Activated CD8-positive, alpha-beta T cell treated with anti-CD3 and anti-CD28 coated beads for 36 hours (primary cell): ENCODE measurements around the gene NFIA. TPM values are rescaled to one million over a fixed set of nuclear protein-coding genes. Genes with fewer than 3 reads are reported as not detected.

Source experiments
- ATAC-seq: fragments of 200-7000 bp; cut with Tn5 transposase; one replicate; pipeline ENCODE4 v1.10.0; 2021; ENCODE audit warnings: mild to moderate bottlenecking, moderate library complexity
- CTCF ChIA-PET: fragments of 350-600 bp; sonication (Branson Sonifier 250); formaldehyde crosslinking; loops from one replicate; lab custom pipeline; 2021; ENCODE audit warnings: antibody characterized with exemption; lab: Charles Lee
- POLR2A ChIA-PET: fragments of 350-600 bp; sonication (Branson Sonifier 250); formaldehyde crosslinking; loops from one replicate; lab custom pipeline; 2021; ENCODE audit warnings: antibody characterized with exemption; lab: Charles Lee
- DNase-seq: peaks from one replicate; pipeline ENCODE4 v3.0.0-alpha.2; 2020
- H3K27ac Mint-ChIP-seq: one replicate; pipeline ENCODE4 v1.8.0; 2021; ENCODE audit warnings: mild to moderate bottlenecking, mixed read lengths
- H3K27me3 Mint-ChIP-seq: one replicate; pipeline ENCODE4 v1.8.0; 2021; ENCODE audit warnings: mixed read lengths
- H3K36me3 Mint-ChIP-seq: one replicate; pipeline ENCODE4 v1.8.0; 2021; ENCODE audit warnings: low read depth, mixed read lengths
- H3K4me1 Mint-ChIP-seq: one replicate; pipeline ENCODE4 v1.8.0; 2021; ENCODE audit warnings: low read depth, mixed read lengths
- H3K4me3 Mint-ChIP-seq: one replicate; pipeline ENCODE4 v1.8.0; 2021; ENCODE audit warnings: mild to moderate bottlenecking, moderate library complexity, mixed read lengths
- H3K9me3 Mint-ChIP-seq: one replicate; pipeline ENCODE4 v1.8.0; 2021; ENCODE audit warnings: mixed read lengths
- intact Hi-C: fragments of 100-400 bp; cut with micrococcal nuclease; formaldehyde crosslinking; loops from one replicate; pipeline ENCODE4 v1.10.0; 2022
- total RNA-seq, 2 experiments: library from RNA; stranded (reverse); gene quantifications; one replicate each; pipeline ENCODE4 v1.2.3, GENCODE V29; 2021
- TF ChIP-seq, protein P1 (sequence below): fragments of 200-600 bp; IDR thresholded peaks from one replicate; pipeline ENCODE4 v1.8.0; 2022; ENCODE audit warnings: antibody characterized with exemption, mild to moderate bottlenecking

The NFIA gene
- total RNA-seq, 2 experiments from 2014 or later: 1.9 to 2.4 TPM

DNA sequence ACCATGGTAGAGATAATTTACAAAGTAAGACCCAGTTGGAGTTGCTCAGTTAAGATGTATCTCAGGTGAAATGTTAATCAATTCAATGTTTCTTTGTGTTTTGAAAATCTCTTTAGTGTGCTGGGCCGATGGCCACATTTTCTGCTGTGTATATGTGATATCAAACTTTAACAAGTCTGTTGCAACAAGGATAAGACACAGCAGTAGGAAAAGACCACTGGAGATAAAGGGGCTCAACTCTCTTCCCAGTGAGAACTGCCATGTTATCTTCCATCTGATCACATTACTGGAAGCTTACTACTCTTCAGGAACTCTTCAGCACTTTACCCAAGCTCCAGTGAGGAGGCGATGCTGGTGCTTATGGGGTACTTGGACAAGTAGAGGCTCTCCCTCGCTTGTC, 227.7 kb downstream of the NFIA start:
- no peak overlapping the region for H3K4me3 Mint-ChIP-seq
- H3K27ac Mint-ChIP-seq: no peak overlapping the region
- POLR2A ChIA-PET: no interaction called here
- no peaks in the 10 kb centered on the region for H3K27me3 Mint-ChIP-seq
- intact Hi-C loops: no loop called here
- no peak for ATAC-seq
- DNase-seq: no peak
- H3K4me1 Mint-ChIP-seq: peaks cover 2% of the 10 kb centered on the region
- H3K36me3 Mint-ChIP-seq: no peaks in the 10 kb centered on the region
- TF ChIP-seq, protein P1, sequence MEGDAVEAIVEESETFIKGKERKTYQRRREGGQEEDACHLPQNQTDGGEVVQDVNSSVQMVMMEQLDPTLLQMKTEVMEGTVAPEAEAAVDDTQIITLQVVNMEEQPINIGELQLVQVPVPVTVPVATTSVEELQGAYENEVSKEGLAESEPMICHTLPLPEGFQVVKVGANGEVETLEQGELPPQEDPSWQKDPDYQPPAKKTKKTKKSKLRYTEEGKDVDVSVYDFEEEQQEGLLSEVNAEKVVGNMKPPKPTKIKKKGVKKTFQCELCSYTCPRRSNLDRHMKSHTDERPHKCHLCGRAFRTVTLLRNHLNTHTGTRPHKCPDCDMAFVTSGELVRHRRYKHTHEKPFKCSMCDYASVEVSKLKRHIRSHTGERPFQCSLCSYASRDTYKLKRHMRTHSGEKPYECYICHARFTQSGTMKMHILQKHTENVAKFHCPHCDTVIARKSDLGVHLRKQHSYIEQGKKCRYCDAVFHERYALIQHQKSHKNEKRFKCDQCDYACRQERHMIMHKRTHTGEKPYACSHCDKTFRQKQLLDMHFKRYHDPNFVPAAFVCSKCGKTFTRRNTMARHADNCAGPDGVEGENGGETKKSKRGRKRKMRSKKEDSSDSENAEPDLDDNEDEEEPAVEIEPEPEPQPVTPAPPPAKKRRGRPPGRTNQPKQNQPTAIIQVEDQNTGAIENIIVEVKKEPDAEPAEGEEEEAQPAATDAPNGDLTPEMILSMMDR: no peak
- H3K9me3 Mint-ChIP-seq: no peaks in the 10 kb centered on the region
- CTCF ChIA-PET: interaction anchor here (1.2 to 1.4 kb wide), 2 partner anchors 9 to 260 kb away, joined by 3 to 4 read pairs; no protein-coding TSS in a partner anchor

DNA sequence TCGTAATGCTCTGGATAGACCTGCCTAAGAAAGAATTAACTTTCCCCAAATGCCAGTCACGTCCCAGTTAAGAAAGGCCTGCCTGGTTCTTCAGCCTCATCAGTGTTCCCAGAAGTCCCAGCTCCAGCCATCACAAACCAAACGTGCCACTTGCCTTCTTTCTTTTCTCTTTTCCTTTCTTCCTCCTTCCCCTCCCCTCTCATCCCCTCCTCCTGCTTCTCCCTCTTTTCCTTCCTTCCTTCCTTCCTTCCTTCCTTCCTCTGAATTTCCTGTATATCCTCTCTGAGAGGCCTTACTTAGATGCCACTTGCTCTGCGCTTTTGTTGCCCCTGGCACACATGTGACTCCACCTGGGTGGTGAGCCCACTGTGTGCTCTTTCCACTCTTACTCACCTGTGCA, 228.2 kb downstream of the NFIA start:
- intact Hi-C loops: no loop called here
- ChIA-PET CTCF (interaction anchor here (1.2 to 1.4 kb wide), 2 partner anchors 8 to 260 kb away, joined by 3 to 4 read pairs; no protein-coding TSS in a partner anchor), POLR2A (no interaction called here)
- Mint-ChIP-seq H3K27ac (no peak overlapping the region), H3K4me3 (no peak overlapping the region), H3K27me3 (no peaks in the 10 kb centered on the region), H3K36me3 (no peaks in the 10 kb centered on the region), H3K9me3 (no peaks in the 10 kb centered on the region), H3K4me1 (peaks cover 2% of the 10 kb centered on the region)
- DNase-seq (no peak), ATAC-seq (no peak)
- TF ChIP-seq, protein P1: no peak

DNA sequence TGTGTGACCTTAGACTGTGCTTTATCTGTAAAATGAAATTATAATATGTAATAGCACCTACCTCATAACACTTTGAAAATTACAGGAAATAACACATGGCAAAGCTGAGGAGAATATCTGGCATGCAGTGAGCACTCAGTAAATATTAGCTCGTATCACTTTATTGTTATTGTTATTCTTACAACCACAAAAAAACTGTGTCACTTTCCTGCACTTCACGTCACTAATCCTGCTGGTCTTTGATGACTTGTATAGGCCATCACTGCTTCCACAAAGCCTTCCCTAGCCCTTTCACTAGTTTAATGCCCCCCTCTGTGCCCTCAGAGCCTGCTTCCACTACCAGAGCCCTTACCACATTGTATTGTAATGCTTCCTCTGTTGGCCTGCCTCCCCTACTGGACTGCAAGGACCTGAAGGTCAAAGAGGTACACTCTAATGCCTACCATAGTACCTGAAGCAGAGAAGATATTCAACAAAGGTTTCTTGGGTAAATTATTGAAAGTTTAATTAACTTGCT, 231.6 kb downstream of the NFIA start:
- H3K36me3 Mint-ChIP-seq: no peaks in the 10 kb centered on the region
- no peaks in the 10 kb centered on the region for H3K9me3 Mint-ChIP-seq
- no peak overlapping the region for H3K27ac Mint-ChIP-seq
- no peak for DNase-seq
- CTCF ChIA-PET: no interaction called here
- intact Hi-C loops: no loop called here
- POLR2A ChIA-PET: interaction anchor here (0.9 kb wide), 1 partner anchor 8 kb away, joined by 4 read pairs; no protein-coding TSS in a partner anchor
- TF ChIP-seq, protein P1: no peak
- no peak for ATAC-seq
- H3K27me3 Mint-ChIP-seq: no peaks in the 10 kb centered on the region
- H3K4me1 Mint-ChIP-seq: peaks cover 9% of the 10 kb centered on the region
- H3K4me3 Mint-ChIP-seq: no peak overlapping the region

DNA sequence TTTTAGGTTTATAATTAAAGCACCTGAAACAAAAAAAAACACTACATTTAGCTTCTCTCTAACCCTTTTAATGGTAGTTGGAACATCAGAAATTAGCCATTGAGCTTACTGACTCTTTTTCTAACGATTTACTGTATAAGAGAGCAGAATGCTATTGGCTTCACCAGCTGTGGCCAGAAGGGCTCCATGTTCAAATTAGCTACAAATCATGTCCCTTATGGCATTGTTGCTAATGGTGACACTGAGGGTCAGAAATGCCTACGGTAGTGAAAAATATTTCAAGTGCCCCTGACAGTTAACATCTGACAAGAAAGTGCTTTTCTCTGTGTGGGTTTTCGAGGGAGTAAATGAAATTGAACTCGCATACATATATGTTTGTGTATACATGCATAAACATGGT, 232.7 kb downstream of the NFIA start:
- DNase-seq: no peak
- H3K9me3 Mint-ChIP-seq: no peaks in the 10 kb centered on the region
- TF ChIP-seq, protein P1: no peak
- POLR2A ChIA-PET: interaction anchor here (0.9 kb wide), 1 partner anchor 9 kb away, joined by 4 read pairs; no protein-coding TSS in a partner anchor
- no peak overlapping the region for H3K27ac Mint-ChIP-seq
- H3K4me1 Mint-ChIP-seq: peaks cover 19% of the 10 kb centered on the region
- H3K27me3 Mint-ChIP-seq: no peaks in the 10 kb centered on the region
- no peak for ATAC-seq
- CTCF ChIA-PET: interaction anchor here (1.0 kb wide), 1 partner anchor 36 kb away, joined by 3 read pairs; no protein-coding TSS in a partner anchor
- H3K36me3 Mint-ChIP-seq: no peaks in the 10 kb centered on the region
- H3K4me3 Mint-ChIP-seq: no peak overlapping the region
- intact Hi-C loops: no loop called here

DNA sequence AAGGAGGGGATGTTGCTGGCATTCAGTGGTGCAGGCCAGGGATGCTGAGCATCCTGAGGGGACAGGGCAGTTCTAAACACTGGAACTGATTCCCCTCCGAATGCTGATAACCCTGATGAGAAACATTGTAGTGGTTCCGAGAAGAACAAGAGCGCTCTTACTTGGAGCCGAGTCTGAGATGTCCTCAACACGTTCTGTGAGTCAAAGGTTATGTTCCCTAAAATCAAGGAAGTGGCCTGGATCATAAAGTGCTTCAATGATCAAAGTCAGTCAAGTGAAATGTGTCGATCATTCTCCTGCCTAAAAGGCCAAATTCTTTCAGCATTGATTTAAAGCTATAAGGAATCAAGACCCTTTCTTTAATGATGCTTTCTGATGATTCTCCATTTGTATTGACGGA, 234.1 kb downstream of the NFIA start:
- H3K4me1 Mint-ChIP-seq: peaks cover 20% of the 10 kb centered on the region
- POLR2A ChIA-PET: no interaction called here
- TF ChIP-seq, protein P1: no peak

More for the DNA sequence above, 234.1 kb downstream of the NFIA start:
- DNase-seq (no peak), ATAC-seq (no peak)
- no peak overlapping the region for H3K27ac Mint-ChIP-seq
- no peaks in the 10 kb centered on the region for H3K36me3 Mint-ChIP-seq
- CTCF ChIA-PET: no interaction called here
- H3K9me3 Mint-ChIP-seq: no peaks in the 10 kb centered on the region
- H3K4me3 Mint-ChIP-seq: no peak overlapping the region
- H3K27me3 Mint-ChIP-seq: no peaks in the 10 kb centered on the region
- intact Hi-C loops: no loop called here
